ENCODE data around the gene CST4.
A peak's percentile ranks its signal among the peaks of the same experiment; 100 is the strongest.
"Not testable (repeated sequence)": the region's sequence is repeated elsewhere in the genome, so short reads cannot be mapped to it uniquely, and the experiment has no call there.

The CST4 gene

DNA sequence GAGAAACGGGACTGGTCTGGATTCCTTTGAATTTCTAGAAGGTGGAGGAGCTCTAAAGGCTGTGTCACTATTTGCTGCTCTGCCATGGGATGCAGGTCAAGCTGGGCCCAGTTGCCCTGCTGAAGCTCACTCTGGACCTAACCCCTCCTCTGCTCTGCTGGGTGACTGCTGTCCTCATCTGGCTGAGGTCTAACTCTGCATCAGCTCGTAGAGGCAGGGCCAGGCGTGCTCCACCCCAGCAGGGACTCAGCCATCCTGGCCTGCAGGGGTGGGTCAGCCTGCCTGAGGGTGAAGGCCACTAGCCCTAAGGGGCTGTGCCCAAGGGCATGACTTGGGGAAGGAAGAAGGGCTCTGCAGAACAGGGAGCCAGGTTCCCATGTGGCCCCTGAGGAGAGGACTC, 852 bp downstream of the CST4 start:
- DNase-seq: no peak

DNA sequence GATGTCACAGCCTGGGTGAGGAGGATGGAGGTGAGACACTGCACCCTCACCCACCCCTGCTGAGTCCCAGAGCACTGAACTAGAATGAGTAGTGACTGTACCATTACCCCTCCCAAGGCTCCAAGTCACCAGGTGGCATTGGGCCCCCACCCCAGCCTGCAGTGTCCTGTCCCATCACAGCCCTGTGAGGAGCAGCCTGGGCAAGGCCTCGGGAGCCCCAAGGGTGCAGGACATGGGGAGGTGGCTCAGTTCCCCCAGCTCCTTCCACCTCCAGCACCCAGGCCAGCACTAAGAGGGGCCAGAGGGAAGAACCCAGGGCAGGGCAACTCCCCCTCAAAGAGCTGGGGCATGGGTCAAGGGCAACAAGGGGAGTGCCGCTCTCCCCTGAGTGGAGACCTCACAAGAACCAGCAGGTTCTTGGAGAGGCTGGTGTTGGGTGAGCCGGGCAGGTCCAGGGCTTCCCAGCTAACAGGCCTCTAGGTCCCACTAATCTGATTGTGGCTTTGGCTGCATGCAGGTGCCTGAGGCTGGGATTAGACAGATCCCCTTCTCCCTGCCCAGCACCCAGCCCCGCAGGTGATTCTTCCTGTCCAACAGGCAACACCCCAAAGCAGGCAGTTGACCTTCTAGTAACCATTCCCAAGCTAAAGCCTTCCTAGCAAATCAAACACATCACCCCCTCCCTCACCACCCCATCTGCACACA, 2.6 kb downstream of the CST4 start:
- DNase-seq: no peak

- DNase-seq: not testable (repeated sequence)
These were observed 3.3 kb downstream of the CST4 start for GRCh38 chr20:23685529-23685896.

GRCh38 chr20:23684261-23684660, 4.6 kb downstream of the CST4 start:
- DNase-seq: no peak

DNA sequence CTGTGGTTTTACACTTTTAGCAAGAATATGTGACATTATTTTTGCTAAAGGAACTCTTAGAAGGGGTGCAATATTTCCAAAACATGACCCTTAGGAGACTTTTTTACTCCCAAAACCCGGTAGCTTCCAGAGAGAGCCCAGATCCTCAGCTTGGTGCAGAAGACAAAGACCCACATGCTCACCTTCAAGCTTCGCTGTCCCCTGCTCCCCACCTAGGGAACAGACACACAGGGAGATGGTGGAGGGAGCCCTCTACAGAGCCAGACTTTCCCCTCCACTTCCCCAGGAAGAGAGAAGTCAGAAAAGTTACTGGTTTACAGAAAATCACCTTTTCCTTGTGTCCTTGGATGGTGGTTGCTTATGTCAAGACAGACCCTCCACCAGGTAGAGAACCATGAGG, 5.0 kb downstream of the CST4 start:
- no peak for DNase-seq

DNA sequence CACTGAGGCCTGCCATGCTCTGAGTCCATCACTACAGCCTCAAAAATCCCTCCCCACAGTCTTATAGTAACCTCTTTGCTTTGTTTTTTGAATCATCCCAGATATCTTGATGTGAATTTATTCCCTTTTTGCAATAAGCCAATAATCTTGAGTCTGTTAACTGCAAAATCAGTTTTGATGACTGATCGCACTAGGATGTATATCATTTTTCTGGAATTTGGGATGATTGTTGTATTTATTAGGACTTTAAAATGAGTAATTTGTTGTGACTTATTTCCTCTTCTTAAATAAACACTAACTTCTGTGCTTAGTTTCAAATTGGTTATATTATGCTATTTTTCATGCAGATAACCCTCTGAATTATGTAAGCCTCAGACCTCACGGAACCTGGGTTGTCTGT, 5.6 kb downstream of the CST4 start:
- DNase-seq: no peak

- DNase-seq: peak; percentile 18 to 55 (median 44)
These were observed 8.7 kb downstream of the CST4 start for GRCh38 chr20:23680146-23680545.

- peak in 2 of 4 experiments; percentile 17 to 27 for DNase-seq
These were observed 9.4 kb downstream of the CST4 start for GRCh38 chr20:23679133-23680092.

- no peak for DNase-seq
These were observed 15.6 kb downstream of the CST4 start for GRCh38 chr20:23673209-23673608.

- no peak for DNase-seq
These were observed 16.7 kb downstream of the CST4 start for GRCh38 chr20:23672158-23672557.

DNA sequence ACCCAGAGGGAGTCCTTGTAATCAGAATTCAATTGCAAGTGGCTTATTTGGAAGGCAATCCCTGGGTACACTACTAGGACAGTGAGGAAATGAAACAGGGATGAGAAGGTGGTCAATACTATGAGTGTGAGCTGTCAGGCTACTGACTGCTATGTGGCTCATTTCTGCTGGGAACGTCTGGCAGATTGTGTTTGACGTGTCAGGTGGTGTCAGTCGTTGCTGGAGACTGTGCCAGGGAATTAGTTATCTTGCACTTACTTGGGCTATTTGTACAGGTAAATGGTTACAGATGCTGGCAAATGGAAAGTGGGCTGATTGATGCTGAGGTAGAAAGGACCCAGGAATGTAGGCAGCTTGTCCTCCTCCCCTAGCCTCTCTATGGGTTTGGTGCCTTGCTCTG, 17.4 kb downstream of the CST4 start:
- no peak for DNase-seq

DNA sequence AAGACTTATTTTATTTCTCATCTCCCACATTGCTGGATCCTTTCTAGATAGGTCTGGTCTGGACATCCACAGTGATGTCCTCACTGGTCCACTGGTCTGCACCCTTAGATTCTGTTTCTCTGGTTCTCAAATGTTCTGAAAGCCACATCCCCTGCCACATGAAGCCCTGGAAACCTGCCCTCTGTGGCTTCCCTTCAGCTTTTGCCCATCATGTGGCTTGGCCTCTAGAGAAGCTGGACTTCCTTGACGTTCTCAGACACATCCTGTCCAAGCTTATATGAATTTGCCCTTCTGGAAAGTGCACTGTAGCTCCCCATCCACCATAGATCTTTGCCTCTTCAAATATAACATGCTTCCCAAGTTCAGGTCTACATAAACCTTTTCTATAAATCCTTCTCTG, 18.5 kb downstream of the CST4 start:
- DNase-seq: no peak

GRCh38 chr20:23669866-23670265, 19.0 kb downstream of the CST4 start:
- DNase-seq: no peak

DNA sequence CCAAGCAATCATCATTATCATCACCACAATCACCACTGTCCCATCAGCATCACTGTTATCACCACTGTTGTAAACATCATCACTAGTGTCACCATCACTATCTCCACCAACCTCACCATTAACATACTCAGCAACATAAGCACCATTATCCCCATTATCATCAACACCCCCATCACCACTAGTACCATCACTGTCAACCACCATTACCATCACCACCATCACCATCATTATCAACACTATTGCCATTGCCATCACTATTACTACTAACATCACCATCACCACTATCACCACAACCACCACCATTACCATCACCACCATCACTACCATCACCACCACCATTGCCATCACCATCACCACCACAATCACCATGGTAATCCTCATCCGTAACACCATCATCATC, 19.5 kb downstream of the CST4 start:
- DNase-seq: no peak

GRCh38 chr20:23668477-23668951, 20.3 kb downstream of the CST4 start:
- DNase-seq: peak; percentile 69 to 82 (median 76)

DNA sequence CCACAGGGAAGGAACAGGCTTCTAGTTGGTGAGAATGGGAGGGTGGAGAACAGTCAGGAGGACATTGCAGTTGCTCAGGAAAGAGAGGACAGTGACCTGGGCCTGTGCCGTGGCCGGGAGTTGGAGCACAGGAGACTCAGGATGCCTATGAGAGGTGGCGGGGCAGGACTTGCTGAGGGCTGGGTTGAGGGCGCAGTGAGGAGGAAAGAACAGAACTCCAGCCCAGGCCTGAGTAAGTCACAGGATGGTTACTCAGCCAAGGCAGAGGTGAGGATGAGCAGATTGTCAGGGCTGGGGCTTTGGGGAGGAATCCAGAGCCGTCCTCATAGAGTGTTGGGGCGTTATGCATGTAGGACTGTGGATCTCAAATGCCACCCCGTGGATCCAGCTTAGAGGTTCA, 21.2 kb downstream of the CST4 start:
- no peak for DNase-seq

- no peak for DNase-seq
These were observed 22.1 kb downstream of the CST4 start for GRCh38 chr20:23666698-23667097.

DNA sequence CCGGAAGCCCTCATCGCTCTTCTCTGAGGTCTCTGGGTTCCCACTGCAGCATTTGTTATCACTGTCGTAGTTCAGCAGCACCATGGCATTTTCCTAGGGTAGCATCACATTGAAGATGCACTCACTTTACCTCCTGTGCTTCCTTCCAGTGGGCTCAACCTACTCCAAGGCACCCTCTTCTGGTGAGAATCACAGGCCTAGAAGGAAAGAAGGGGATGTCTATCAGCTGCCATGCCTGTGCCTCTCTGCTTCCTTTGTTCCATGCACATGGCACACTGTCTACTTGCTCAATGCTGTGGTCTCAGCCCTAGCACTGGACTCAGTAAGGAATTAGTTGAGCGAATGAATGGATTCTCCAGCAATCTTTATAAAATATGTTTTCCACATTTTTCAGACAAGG, 22.6 kb downstream of the CST4 start:
- peak in 3 of 4 experiments; percentile 12 to 45 (median 39) for DNase-seq

GRCh38 chr20:23664954-23665353, 23.9 kb downstream of the CST4 start:
- DNase-seq: no peak

DNA sequence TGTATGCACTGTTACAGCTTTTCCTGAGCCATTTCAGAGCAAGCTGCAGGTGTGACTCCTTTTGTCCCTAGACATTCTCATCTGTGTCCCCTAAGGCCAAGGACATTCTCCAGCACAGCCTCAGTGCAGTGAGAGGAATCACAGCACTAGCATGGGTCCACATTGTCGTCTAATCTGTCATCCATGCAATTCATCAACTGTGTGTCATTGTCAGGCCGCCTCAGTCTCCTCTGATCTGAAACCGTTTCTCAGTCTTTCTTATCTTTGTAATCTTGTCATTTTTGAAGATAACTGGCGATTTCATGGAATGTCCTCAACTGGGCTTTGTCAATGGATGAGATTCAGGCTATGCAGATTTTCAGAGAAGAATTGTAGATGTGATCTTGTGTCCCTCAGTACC, 24.8 kb downstream of the CST4 start:
- not testable (repeated sequence) for DNase-seq

- no peak for DNase-seq
These were observed 25.7 kb downstream of the CST4 start for GRCh38 chr20:23663180-23663579.

- DNase-seq: no peak
These were observed 26.5 kb downstream of the CST4 start for GRCh38 chr20:23662276-23662870.

DNA sequence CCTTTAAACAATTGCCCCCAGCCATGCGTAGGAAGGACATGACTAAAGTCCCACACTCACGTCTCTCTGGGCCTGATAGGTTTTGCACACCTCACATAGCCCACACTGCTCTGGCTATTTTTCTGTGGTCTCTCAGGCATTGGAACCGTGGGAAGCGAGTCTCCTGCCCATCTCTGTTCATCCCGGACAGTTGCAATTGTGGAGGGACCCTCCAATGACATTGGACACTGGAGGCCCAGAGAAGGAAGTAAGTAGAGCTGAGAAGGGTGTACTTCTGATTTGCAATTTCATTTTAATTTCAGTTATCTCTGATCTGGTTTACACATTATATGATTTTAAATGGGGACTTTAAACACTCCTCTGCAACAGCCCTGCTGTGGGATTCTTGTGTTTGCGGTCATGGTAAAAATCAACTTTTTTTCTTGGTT, 27.8 kb downstream of the CST4 start:
- no peak for DNase-seq

Measured in suppressor macrophage (primary cell).